ENCODE measurements around the gene CAMLG.
A peak's percentile ranks its signal among the peaks of the same experiment; 100 is the strongest.

CAMLG gene

DNA sequence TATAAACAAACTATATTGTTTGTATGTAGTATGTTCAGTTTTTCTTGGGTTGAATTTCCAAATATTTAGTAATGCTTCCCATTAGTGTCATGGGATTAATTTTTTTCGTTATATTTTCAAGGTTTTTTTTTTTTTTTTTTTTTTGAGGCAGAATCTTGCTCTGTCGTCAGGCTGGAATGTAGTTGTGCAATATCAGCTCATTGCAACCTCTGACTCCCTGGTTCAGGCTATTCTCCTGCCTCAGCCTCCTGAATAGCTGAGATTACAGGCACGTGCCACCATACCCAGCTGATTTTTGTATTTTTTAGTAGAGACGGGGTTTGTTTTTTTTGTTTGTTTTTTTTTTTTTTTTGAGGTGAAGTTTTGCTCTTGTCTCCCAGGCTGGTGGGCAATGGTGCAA lies 30.9 kb downstream of the CAMLG start:
- DNase-seq (ENCODE audit: low read depth) = peak; percentile 18
- no peak for TF ChIP-seq POLR2A (IDR thresholded peaks at IDR 0.05; ENCODE audit: extremely low read depth, insufficient read length)
- no peak for TF ChIP-seq MYC (IDR thresholded peaks at IDR 0.05; ENCODE audit: low read depth, low read length)
- TF ChIP-seq, protein P1, sequence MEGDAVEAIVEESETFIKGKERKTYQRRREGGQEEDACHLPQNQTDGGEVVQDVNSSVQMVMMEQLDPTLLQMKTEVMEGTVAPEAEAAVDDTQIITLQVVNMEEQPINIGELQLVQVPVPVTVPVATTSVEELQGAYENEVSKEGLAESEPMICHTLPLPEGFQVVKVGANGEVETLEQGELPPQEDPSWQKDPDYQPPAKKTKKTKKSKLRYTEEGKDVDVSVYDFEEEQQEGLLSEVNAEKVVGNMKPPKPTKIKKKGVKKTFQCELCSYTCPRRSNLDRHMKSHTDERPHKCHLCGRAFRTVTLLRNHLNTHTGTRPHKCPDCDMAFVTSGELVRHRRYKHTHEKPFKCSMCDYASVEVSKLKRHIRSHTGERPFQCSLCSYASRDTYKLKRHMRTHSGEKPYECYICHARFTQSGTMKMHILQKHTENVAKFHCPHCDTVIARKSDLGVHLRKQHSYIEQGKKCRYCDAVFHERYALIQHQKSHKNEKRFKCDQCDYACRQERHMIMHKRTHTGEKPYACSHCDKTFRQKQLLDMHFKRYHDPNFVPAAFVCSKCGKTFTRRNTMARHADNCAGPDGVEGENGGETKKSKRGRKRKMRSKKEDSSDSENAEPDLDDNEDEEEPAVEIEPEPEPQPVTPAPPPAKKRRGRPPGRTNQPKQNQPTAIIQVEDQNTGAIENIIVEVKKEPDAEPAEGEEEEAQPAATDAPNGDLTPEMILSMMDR (IDR thresholded peaks at IDR 0.05; ENCODE audit: low read depth, low read length) = no peak
- TF ChIP-seq, protein P2, sequence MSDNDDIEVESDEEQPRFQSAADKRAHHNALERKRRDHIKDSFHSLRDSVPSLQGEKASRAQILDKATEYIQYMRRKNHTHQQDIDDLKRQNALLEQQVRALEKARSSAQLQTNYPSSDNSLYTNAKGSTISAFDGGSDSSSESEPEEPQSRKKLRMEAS (IDR thresholded peaks at IDR 0.05; ENCODE audit: low read depth, low read length) = no peak
- H3K4me3 ChIP-seq (ENCODE audit: low read depth, low read length) = no peak overlapping the region

DNA sequence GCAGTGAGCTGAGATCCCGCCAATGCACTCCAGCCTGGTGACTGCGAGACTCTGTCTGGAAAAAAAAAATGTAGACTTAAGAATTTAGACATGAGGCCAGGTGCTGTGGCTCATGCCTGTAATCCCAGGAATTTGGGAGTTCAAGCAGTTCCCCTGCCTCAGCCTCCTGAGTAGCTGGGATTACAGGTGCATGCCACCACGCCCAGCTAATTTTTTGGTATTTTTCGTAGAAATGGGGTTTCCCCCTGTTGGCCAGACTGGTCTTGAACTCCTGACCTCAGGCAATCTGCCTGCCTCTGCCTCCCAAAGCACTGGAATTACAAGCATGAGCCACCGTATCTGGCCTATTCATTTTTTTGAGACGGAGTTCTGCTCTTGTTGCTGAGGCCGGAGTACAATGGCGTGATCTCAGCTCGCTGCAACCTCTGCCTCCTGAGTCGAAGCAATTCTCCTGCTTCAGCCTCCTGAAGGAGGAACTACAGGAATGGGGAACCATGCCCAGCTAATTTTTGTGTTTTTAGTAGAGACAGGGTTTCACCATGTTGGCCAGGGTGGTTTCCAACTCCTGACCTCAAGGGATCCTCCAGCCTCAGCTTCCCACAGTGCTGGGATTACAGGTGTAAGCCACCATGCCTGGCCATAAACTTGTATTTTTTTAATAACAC lies 34.2 kb downstream of the CAMLG start:
- no peak for DNase-seq (ENCODE audit: low read depth)
- no peak for TF ChIP-seq POLR2A (IDR thresholded peaks at IDR 0.05; ENCODE audit: extremely low read depth, insufficient read length)
- TF ChIP-seq, protein P1 (IDR thresholded peaks at IDR 0.05; ENCODE audit: low read depth, low read length) = no peak
- TF ChIP-seq, protein P2 (IDR thresholded peaks at IDR 0.05; ENCODE audit: low read depth, low read length) = no peak
- H3K4me3 ChIP-seq (ENCODE audit: low read depth, low read length) = no peak overlapping the region

DNA sequence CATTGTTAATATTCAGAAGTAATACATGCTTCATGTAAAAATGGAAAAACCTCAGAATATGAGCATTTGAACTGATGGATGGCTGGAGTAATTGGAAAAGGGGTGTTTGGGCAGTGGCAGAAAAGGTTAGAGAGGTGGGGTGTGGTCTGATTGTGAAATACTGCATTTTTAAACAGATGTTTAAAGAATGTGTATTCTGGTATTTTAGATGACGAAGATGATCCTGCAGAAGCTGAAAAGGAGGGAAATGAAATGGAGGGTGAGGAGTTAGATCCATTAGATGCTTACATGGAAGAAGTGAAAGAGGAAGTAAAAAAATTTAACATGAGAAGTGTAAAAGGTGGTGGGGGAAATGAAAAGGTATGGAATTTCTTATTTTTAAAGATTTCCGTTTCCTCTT lies 39.0 kb downstream of the CAMLG start:
- no peak overlapping the region for H3K4me3 ChIP-seq (ENCODE audit: low read depth, low read length)
- TF ChIP-seq, protein P1 (IDR thresholded peaks at IDR 0.05; ENCODE audit: low read depth, low read length) = no peak
- TF ChIP-seq, protein P2 (IDR thresholded peaks at IDR 0.05; ENCODE audit: low read depth, low read length) = no peak
- TF ChIP-seq POLR2A (IDR thresholded peaks at IDR 0.05; ENCODE audit: extremely low read depth, insufficient read length) = no peak
- no peak for TF ChIP-seq MYC (IDR thresholded peaks at IDR 0.05; ENCODE audit: low read depth, low read length)
- no peak for DNase-seq (ENCODE audit: low read depth)

DNA sequence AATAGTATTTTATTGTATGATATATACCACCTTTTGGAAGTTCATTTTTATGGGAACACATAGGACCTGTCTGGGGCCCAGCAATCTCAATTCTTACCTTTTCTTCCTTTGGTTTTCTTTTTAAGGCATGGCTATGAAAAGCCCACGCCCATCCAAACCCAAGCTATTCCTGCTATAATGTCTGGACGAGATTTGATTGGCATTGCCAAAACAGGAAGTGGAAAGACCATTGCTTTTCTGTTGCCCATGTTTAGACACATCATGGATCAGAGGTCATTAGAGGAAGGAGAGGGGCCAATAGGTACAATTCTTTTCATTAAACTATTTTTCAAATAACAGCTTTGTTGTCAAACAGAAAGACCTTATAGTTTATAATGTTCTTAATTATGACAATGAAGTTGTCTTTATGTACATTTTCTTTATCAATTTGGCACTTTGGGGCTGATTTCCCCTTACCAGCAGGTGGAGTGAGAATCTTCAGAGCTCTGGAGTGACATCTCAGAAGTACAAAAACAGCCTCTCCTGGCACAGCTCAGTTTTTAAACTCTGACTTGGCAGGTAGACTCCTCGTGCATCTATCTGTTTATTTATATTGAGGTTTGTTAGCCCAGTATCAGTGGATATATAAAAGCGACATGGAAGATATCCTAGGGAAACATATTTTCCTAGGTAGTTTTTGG lies 46.0 kb downstream of the CAMLG start:
- peak; percentile 16 for DNase-seq (ENCODE audit: low read depth)
- TF ChIP-seq POLR2A (IDR thresholded peaks at IDR 0.05; ENCODE audit: extremely low read depth, insufficient read length) (no peak), MYC (IDR thresholded peaks at IDR 0.05; ENCODE audit: low read depth, low read length) (no peak)
- TF ChIP-seq, protein P2 (IDR thresholded peaks at IDR 0.05; ENCODE audit: low read depth, low read length) = no peak
- TF ChIP-seq, protein P1 (IDR thresholded peaks at IDR 0.05; ENCODE audit: low read depth, low read length) = no peak
- H3K4me3 ChIP-seq (ENCODE audit: low read depth, low read length) = no peak overlapping the region

DNA sequence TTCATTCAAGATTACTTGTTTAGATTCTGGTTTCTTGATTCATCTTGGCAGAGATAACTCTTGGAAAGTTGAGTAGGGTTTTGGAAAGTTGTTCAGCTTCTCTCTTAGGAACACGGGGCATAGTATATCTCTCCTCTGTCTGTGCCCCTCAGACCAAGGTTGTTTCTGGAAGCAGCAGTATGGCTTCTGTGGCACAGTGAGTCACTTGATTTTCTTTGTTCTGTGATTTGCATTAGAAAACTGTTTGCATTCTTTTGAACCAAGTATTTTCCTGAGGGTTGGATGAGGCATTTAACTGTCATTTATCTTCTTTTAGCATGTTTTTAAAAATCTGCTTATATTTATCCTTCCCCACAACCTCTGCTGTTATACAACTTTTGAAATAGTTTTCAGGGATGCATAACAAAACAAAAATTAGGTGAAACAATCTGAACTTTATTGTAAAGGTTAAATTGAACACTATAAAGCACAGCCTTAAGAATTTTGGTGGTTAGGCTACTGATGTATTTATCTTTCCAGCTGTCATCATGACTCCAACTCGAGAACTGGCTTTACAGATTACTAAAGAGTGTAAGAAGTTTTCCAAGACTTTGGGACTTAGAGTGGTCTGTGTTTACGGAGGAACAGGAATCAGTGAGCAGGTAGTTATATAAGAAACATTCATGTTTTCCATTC lies 46.7 kb downstream of the CAMLG start:
- no peak overlapping the region for H3K4me3 ChIP-seq (ENCODE audit: low read depth, low read length)
- no peak for DNase-seq (ENCODE audit: low read depth)
- TF ChIP-seq, protein P2 (IDR thresholded peaks at IDR 0.05; ENCODE audit: low read depth, low read length) = no peak
- TF ChIP-seq POLR2A (IDR thresholded peaks at IDR 0.05; ENCODE audit: extremely low read depth, insufficient read length) (no peak), MYC (IDR thresholded peaks at IDR 0.05; ENCODE audit: low read depth, low read length) (no peak)
- TF ChIP-seq, protein P1 (IDR thresholded peaks at IDR 0.05; ENCODE audit: low read depth, low read length) = no peak
